GM12878 (cell line): ENCODE results near the gene LHX6. TPM values are rescaled to one million over a fixed set of nuclear protein-coding genes. Genes with fewer than 3 reads are reported as not detected.

Source experiments
- ATAC-seq: fragments of 200-7000 bp; cut with Tn5 transposase; 3 replicates; pipeline ENCODE4 v1.9.1; 2020; ENCODE audit warnings: mild to moderate bottlenecking, moderate library complexity
- BruUV-seq: library from RNA; stranded (reverse); fragments of 400-500 nt; replicated peaks from 2 replicates; lab custom pipeline; 2021; lab: Mats Ljungman, UMichigan
- CTCF ChIA-PET: fragments of 300-600 bp; sonication (Branson Sonifier 250); formaldehyde crosslinking; extraction: SDS; loops from one replicate; lab custom pipeline; 2021; ENCODE audit warnings: inconsistent platforms; lab: Yijun Ruan, JAX
- POLR2A ChIA-PET: fragments of 350-600 bp; formaldehyde crosslinking; extraction: SDS; loops from one replicate; lab custom pipeline; 2021; ENCODE audit warnings: inconsistent platforms; lab: Charles Lee
- RAD21 ChIA-PET: fragments of 300-600 bp; sonication (Branson Sonifier 250); formaldehyde crosslinking; loops from one replicate; lab custom pipeline; 2023; ENCODE audit warnings: antibody characterized with exemption; ENCODE audit not compliant: unreplicated experiment; lab: Charles Lee
- SMC1A ChIA-PET: fragments of 300-600 bp; sonication (Branson Sonifier 250); formaldehyde crosslinking; loops from one replicate; lab custom pipeline; 2023; ENCODE audit not compliant: unreplicated experiment, uncharacterized antibody; lab: Charles Lee
- DNase-seq: peaks from one replicate; pipeline ENCODE4 v3.0.0-alpha.2; 2011; ENCODE audit warnings: low read depth, low spot score
- FAIRE-seq: peaks from 3 replicates; lab custom pipeline; 2011; peaks lifted over from hg19 to GRCh38; lab: Jason Lieb, UNC
- H2AFZ ChIP-seq: 2 replicates; pipeline ENCODE4 v1.6.0; 2011; ENCODE audit warnings: low read depth, low read length, control low read depth; ENCODE audit not compliant: control insufficient read depth
- H3K27ac ChIP-seq: 2 replicates; pipeline ENCODE4 v1.5.1; 2011; ENCODE audit warnings: control low read depth; ENCODE audit not compliant: control insufficient read depth, insufficient read depth
- H3K27me3 ChIP-seq, 2 experiments: replicated peaks in 1 of 2; 2 replicates each; pipeline versions ENCODE4 v1.6.0 to v1.6.1; 2011; ENCODE audit warnings: low read length in 1 of 2; ENCODE audit not compliant: control insufficient read depth in 2 of 2, insufficient read depth in 2 of 2
- H3K36me3 ChIP-seq, 2 experiments: 2 replicates each; pipeline ENCODE4 v1.5.1; 2011; ENCODE audit warnings: low read length in 1 of 2; ENCODE audit not compliant: control insufficient read depth in 2 of 2, insufficient read depth in 2 of 2
- H3K4me1 ChIP-seq: 2 replicates; pipeline ENCODE4 v1.6.1; 2011; ENCODE audit warnings: mild to moderate bottlenecking, low read length, moderate library complexity, mixed read lengths; ENCODE audit not compliant: control insufficient read depth, insufficient read depth
- H3K4me2 ChIP-seq: 2 replicates; pipeline ENCODE4 v1.6.0; 2011; ENCODE audit warnings: control low read depth; ENCODE audit not compliant: control insufficient read depth, insufficient read depth
- H3K4me3 ChIP-seq: fragments of 200-600 bp; sonication (generic); 2 replicates; pipeline ENCODE4 v1.5.1; 2016
- H3K79me2 ChIP-seq: 2 replicates; pipeline ENCODE4 v1.6.0; 2011; ENCODE audit warnings: low read length; ENCODE audit not compliant: control insufficient read depth, insufficient read depth
- H3K9ac ChIP-seq: 2 replicates; pipeline ENCODE4 v1.8.0; 2011; ENCODE audit warnings: low read length, control low read depth, mixed read lengths; ENCODE audit not compliant: control insufficient read depth, insufficient read depth
- H3K9me3 ChIP-seq: replicated peaks from 3 replicates; pipeline ENCODE4 v1.5.1; 2011; ENCODE audit warnings: mild to moderate bottlenecking, low read length; ENCODE audit not compliant: control insufficient read depth, insufficient read depth
- H4K20me1 ChIP-seq: 2 replicates; pipeline ENCODE4 v1.6.0; 2011; ENCODE audit not compliant: control insufficient read depth, insufficient read depth
- ASH2L ChIP-seq: fragments of 300-600, 200-600 bp; sonication (generic); IDR thresholded peaks from 2 replicates; pipeline ENCODE4 v1.6.1; 2017; ENCODE audit warnings: low read depth, mild to moderate bottlenecking, borderline replicate concordance
- CHD4 ChIP-seq: fragments of 200-600 bp; sonication (generic); IDR thresholded peaks from 2 replicates; pipeline ENCODE4 v1.6.1; 2016; ENCODE audit warnings: mild to moderate bottlenecking
- WGBS: methylation state at CpG from one replicate; pipeline ENCODE4 v1.1.6; 2016; ENCODE audit warnings: low lambda C conversion rate; ENCODE audit not compliant: insufficient replicate concordance, insufficient coverage; ENCODE audit errors: missing lambda C conversion rate; 5-methylcytosine and 5-hydroxymethylcytosine counted together
- in situ Hi-C: fragments of 300-500 bp; cut with MboI; formaldehyde crosslinking; loops from 9 replicates; pipeline ENCODE4 v1.14.3; 2018; ENCODE audit warnings: mixed read lengths
- intact Hi-C: fragments of 100-400 bp; cut with micrococcal nuclease; formaldehyde crosslinking; loops from one replicate; pipeline ENCODE4 v1.14.2; 2022; ENCODE audit not compliant: unreplicated experiment
- polyA plus RNA-seq, 11 experiments: library from polyadenylated mRNA; depleted of rRNA in 4 of 11; unstranded in 6 of 11; stranded (reverse) in 5 of 11; fragments of >200 nt; fragmentation: Nextera tagmentation in 4 of 11; fragmentation: Illumina TruSeq in 1 of 11; extraction: Ambion mirVana in 4 of 11; extraction: Trizol in 1 of 11; gene quantifications; 1 replicate in 1 of 11; 2 replicates in 10 of 11; pipeline versions ENCODE4 v1.2.1 to v1.2.3, GENCODE V29; 2011 to 2016; ENCODE audit warnings: inconsistent platforms in 2 of 11, missing spikeins in 2 of 11, low read depth in 1 of 11
- total RNA-seq, 4 experiments: library from RNA; depleted of rRNA in 3 of 4; stranded (reverse); fragments of >200 nt in 3 of 4; fragmentation: Illumina TruSeq in 1 of 4; extraction: Trizol in 1 of 4; gene quantifications; 2 replicates each; pipeline versions ENCODE4 v1.2.1 to v1.2.3, GENCODE V29; 2013 to 2021
- TF ChIP-seq, protein P1 (sequence below): fragments of 450-650 bp; IDR thresholded peaks from 2 replicates; pipeline ENCODE4 v1.6.1; 2016; ENCODE audit warnings: mild to moderate bottlenecking, moderate library complexity, borderline replicate concordance

LHX6 gene
- total and polyA plus RNA-seq, 10 of the 15 experiments (the other 5 are each of a cell fraction or from before 2014, with no cell fraction given): not detected

DNA sequence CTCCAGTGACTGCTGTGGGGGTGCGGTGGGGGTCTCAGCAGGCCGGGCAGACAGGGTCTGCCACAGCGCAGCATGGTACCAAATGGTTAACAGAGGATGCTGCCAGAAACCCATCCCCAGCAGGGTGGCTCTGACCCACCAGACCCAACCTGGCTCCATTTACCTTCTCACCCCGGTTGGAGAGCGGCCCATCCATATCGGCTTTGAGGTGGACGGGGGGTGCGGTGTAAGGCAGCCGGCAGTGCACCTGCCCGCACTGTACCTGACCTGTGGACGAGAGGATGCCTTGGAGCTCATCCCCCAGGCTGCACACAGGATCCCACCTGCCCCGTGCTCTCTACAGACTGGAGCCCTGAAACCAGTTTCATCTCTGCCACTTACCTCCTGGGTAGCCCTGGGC is 19.3 kb downstream of the LHX6 start:
- TF ChIP-seq, protein P1, sequence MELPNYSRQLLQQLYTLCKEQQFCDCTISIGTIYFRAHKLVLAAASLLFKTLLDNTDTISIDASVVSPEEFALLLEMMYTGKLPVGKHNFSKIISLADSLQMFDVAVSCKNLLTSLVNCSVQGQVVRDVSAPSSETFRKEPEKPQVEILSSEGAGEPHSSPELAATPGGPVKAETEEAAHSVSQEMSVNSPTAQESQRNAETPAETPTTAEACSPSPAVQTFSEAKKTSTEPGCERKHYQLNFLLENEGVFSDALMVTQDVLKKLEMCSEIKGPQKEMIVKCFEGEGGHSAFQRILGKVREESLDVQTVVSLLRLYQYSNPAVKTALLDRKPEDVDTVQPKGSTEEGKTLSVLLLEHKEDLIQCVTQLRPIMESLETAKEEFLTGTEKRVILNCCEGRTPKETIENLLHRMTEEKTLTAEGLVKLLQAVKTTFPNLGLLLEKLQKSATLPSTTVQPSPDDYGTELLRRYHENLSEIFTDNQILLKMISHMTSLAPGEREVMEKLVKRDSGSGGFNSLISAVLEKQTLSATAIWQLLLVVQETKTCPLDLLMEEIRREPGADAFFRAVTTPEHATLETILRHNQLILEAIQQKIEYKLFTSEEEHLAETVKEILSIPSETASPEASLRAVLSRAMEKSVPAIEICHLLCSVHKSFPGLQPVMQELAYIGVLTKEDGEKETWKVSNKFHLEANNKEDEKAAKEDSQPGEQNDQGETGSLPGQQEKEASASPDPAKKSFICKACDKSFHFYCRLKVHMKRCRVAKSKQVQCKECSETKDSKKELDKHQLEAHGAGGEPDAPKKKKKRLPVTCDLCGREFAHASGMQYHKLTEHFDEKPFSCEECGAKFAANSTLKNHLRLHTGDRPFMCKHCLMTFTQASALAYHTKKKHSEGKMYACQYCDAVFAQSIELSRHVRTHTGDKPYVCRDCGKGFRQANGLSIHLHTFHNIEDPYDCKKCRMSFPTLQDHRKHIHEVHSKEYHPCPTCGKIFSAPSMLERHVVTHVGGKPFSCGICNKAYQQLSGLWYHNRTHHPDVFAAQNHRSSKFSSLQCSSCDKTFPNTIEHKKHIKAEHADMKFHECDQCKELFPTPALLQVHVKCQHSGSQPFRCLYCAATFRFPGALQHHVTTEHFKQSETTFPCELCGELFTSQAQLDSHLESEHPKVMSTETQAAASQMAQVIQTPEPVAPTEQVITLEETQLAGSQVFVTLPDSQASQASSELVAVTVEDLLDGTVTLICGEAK: no peak
- no peak for TF ChIP-seq CHD4
- TF ChIP-seq ASH2L: no peak
- TF ChIP-seq, all 136 proteins: peak for 0
- no peak overlapping the region for H2AFZ ChIP-seq
- ChIA-PET SMC1A (interaction anchor here (0.7 kb wide), 1 partner anchor 12 kb away, joined by 3 read pairs; no protein-coding TSS in a partner anchor), RAD21 (no interaction called here), POLR2A (no interaction called here), CTCF (interaction anchor here (1.0 kb wide), 1 partner anchor 86 kb away, joined by 3 read pairs; no protein-coding TSS in a partner anchor)
- H3K4me1 ChIP-seq: no peaks in the 10 kb centered on the region
- FAIRE-seq: no peak
- no peak for ATAC-seq
- 52% methylated on average over 12 of the region's 12 CpGs for WGBS
- in situ Hi-C loops (no loop called here), intact Hi-C loops (no loop called here)
- no peak overlapping the region for H3K4me3 ChIP-seq
- no peak overlapping the region for H3K9ac ChIP-seq
- no peaks in the 10 kb centered on the region for H4K20me1 ChIP-seq
- no peaks in the 10 kb centered on the region for H3K9me3 ChIP-seq
- H3K27me3 ChIP-seq: peaks cover 1 to 2% of the 10 kb centered on the region in 2 experiments; a peak in 2 of 4 replicates
- H3K4me2 ChIP-seq: no peak overlapping the region
- H3K27ac ChIP-seq: no peak overlapping the region
- no TSS peak for BruUV-seq
- no peaks in the 10 kb centered on the region for H3K36me3 ChIP-seq
- no peak for DNase-seq
- no peaks in the 10 kb centered on the region for H3K79me2 ChIP-seq
